ENCODE measurements around the gene SF3B3. TPM values are rescaled to one million over a fixed set of nuclear protein-coding genes. Genes with fewer than 3 reads are reported as not detected.

Gene SF3B3
- polyA plus RNA-seq, 1 donor (not counting 4 experiments of a cell fraction or from before 2014, with no cell fraction given), result 142 TPM

GRCh38 chr16:70598937-70599503 is 75.4 kb downstream of the SF3B3 start:
- no peak overlapping the region for H3K4me3 ChIP-seq (ENCODE audit: control insufficient read depth in 2 of 3, extremely low read depth in 1 of 3, insufficient read depth in 2 of 3, low read depth in 1 of 3, low read length in 3 of 3)
- no peak overlapping the region for H3K9ac ChIP-seq (ENCODE audit: control insufficient read depth, extremely low read depth, insufficient read depth, low read length)
- H3K79me2 ChIP-seq (ENCODE audit: control insufficient read depth, insufficient read depth, low read length), result no peaks in the 10 kb centered on the region
- H3K9me1 ChIP-seq (ENCODE audit: control insufficient read depth, extremely low read depth, insufficient read depth, low read length), result no peaks in the 10 kb centered on the region
- DNase-seq (ENCODE audit: low read depth, low spot score) (no peak), FAIRE-seq (no peak)
- no peaks in the 10 kb centered on the region for H3K4me1 ChIP-seq (ENCODE audit: control insufficient read depth, extremely low read depth, insufficient read depth, low read length)
- no peaks in the 10 kb centered on the region for H3K27me3 ChIP-seq (ENCODE audit: control insufficient read depth, extremely low read depth, insufficient read depth, low read length)
- H3K36me3 ChIP-seq (ENCODE audit: control insufficient read depth in 2 of 2, extremely low read depth in 1 of 2, insufficient read depth in 2 of 2, low read length in 2 of 2), result no peaks in the 10 kb centered on the region
- H3K4me2 ChIP-seq (ENCODE audit: control insufficient read depth, extremely low read depth, insufficient read depth, low read depth, low read length), result no peak overlapping the region
- dilution Hi-C loops (cut with MboI; ENCODE audit: extremely low pct_ligation_motif_present, low sequenced_read_pairs), result no loop called here
- TF ChIP-seq EZH2 (IDR thresholded peaks at IDR 0.05; ENCODE audit: low read length), result no peak
- TF ChIP-seq, protein P1, sequence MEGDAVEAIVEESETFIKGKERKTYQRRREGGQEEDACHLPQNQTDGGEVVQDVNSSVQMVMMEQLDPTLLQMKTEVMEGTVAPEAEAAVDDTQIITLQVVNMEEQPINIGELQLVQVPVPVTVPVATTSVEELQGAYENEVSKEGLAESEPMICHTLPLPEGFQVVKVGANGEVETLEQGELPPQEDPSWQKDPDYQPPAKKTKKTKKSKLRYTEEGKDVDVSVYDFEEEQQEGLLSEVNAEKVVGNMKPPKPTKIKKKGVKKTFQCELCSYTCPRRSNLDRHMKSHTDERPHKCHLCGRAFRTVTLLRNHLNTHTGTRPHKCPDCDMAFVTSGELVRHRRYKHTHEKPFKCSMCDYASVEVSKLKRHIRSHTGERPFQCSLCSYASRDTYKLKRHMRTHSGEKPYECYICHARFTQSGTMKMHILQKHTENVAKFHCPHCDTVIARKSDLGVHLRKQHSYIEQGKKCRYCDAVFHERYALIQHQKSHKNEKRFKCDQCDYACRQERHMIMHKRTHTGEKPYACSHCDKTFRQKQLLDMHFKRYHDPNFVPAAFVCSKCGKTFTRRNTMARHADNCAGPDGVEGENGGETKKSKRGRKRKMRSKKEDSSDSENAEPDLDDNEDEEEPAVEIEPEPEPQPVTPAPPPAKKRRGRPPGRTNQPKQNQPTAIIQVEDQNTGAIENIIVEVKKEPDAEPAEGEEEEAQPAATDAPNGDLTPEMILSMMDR (optimal IDR thresholded peaks at IDR 0.05 in 1 of 3, IDR thresholded peaks at IDR 0.05 in 1 of 3, conservative IDR thresholded peaks at IDR 0.05 in 1 of 3; ENCODE audit: extremely low read depth in 1 of 3, insufficient read depth in 2 of 3, low read length in 3 of 3), result no peak
- no peak overlapping the region for H3K27ac ChIP-seq (ENCODE audit: control insufficient read depth, insufficient read depth, low read length)
- no peaks in the 10 kb centered on the region for H4K20me1 ChIP-seq (ENCODE audit: control insufficient read depth, extremely low read depth, insufficient read depth, low read length)
- no peaks in the 10 kb centered on the region for H3K9me3 ChIP-seq (ENCODE audit: control insufficient read depth, low read depth, low read length)
- H2AFZ ChIP-seq (ENCODE audit: control insufficient read depth, low read length), result no peak overlapping the region

- dilution Hi-C loops (cut with MboI; ENCODE audit: extremely low pct_ligation_motif_present, low sequenced_read_pairs), result no loop called here
- H3K36me3 ChIP-seq (ENCODE audit: control insufficient read depth in 2 of 2, extremely low read depth in 1 of 2, insufficient read depth in 2 of 2, low read length in 2 of 2), result no peaks in the 10 kb centered on the region
- TF ChIP-seq, protein P1 (optimal IDR thresholded peaks at IDR 0.05 in 1 of 3, IDR thresholded peaks at IDR 0.05 in 1 of 3, conservative IDR thresholded peaks at IDR 0.05 in 1 of 3; ENCODE audit: extremely low read depth in 1 of 3, insufficient read depth in 2 of 3, low read length in 3 of 3), result no peak
- TF ChIP-seq EZH2 (IDR thresholded peaks at IDR 0.05; ENCODE audit: low read length), result no peak
- FAIRE-seq, result no peak
- no peaks in the 10 kb centered on the region for H4K20me1 ChIP-seq (ENCODE audit: control insufficient read depth, extremely low read depth, insufficient read depth, low read length)
- no peaks in the 10 kb centered on the region for H3K4me1 ChIP-seq (ENCODE audit: control insufficient read depth, extremely low read depth, insufficient read depth, low read length)
- no peak overlapping the region for H2AFZ ChIP-seq (ENCODE audit: control insufficient read depth, low read length)
- no peaks in the 10 kb centered on the region for H3K9me3 ChIP-seq (ENCODE audit: control insufficient read depth, low read depth, low read length)
- H3K9ac ChIP-seq (ENCODE audit: control insufficient read depth, extremely low read depth, insufficient read depth, low read length), result no peak overlapping the region
- no peak overlapping the region for H3K4me2 ChIP-seq (ENCODE audit: control insufficient read depth, extremely low read depth, insufficient read depth, low read depth, low read length)
- H3K9me1 ChIP-seq (ENCODE audit: control insufficient read depth, extremely low read depth, insufficient read depth, low read length), result no peaks in the 10 kb centered on the region
- no peak for DNase-seq (ENCODE audit: low read depth, low spot score)
- H3K4me3 ChIP-seq (ENCODE audit: control insufficient read depth in 2 of 3, extremely low read depth in 1 of 3, insufficient read depth in 2 of 3, low read depth in 1 of 3, low read length in 3 of 3), result no peak overlapping the region
- no peaks in the 10 kb centered on the region for H3K79me2 ChIP-seq (ENCODE audit: control insufficient read depth, insufficient read depth, low read length)
- H3K27ac ChIP-seq (ENCODE audit: control insufficient read depth, insufficient read depth, low read length), result no peak overlapping the region
- no peaks in the 10 kb centered on the region for H3K27me3 ChIP-seq (ENCODE audit: control insufficient read depth, extremely low read depth, insufficient read depth, low read length)
Observed at GRCh38 chr16:70600730-70601129, 77.1 kb downstream of the SF3B3 start.
